Nephron (organoid): ENCODE results near the gene SOX10.
"Not testable (repeated sequence)": the region's sequence is repeated elsewhere in the genome, so short reads cannot be mapped to it uniquely, and the experiment has no call there.

Source experiments
- H3K27ac Mint-ChIP-seq, 3 experiments: 2 replicates each; pipeline ENCODE4 v1.8.0; 2020; ENCODE audit warnings: mixed read lengths in 3 of 3, mild to moderate bottlenecking in 2 of 3, moderate library complexity in 1 of 3
- H3K27me3 Mint-ChIP-seq: 2 replicates; pipeline ENCODE4 v1.8.0; 2021; ENCODE audit warnings: low read depth, mild to moderate bottlenecking, moderate library complexity, mixed read lengths
- H3K36me3 Mint-ChIP-seq: 2 replicates; pipeline ENCODE4 v1.8.0; 2020; ENCODE audit warnings: low read depth, mixed read lengths
- H3K4me1 Mint-ChIP-seq: 2 replicates; pipeline ENCODE4 v1.8.0; 2020; ENCODE audit warnings: mixed read lengths
- H3K4me3 Mint-ChIP-seq, 3 experiments: 2 replicates each; pipeline ENCODE4 v1.8.0; 2020; ENCODE audit warnings: mild to moderate bottlenecking in 3 of 3, mixed read lengths in 3 of 3, moderate library complexity in 2 of 3
- H3K9me3 Mint-ChIP-seq: 2 replicates; pipeline ENCODE4 v1.8.0; 2020; ENCODE audit warnings: mixed read lengths
- CTCF ChIP-seq, 3 experiments: fragments of 200-600 bp; sonication (generic); IDR thresholded peaks; one replicate each; pipeline ENCODE4 v1.5.0; 2021; ENCODE audit warnings: antibody characterized with exemption in 3 of 3; ENCODE audit not compliant: unreplicated experiment in 3 of 3

SOX10 gene

GRCh38 chr22:37953437-37954179 is 30.7 kb downstream of the SOX10 start, which contains the start of the genes C22orf23 and POLR2F:
Gene C22orf23, minus strand, starts transcription at chr22:37953601. Its CDS starts 452 bp downstream, at chr22:37953149.
Gene POLR2F, plus strand, starts transcription at chr22:37953699. Its CDS starts 89 bp downstream, at chr22:37953788.
- H3K9me3 Mint-ChIP-seq: no peaks in the 10 kb centered on the region
- peak within 1 kb of the TSS; percentile 23 to 83 (median 78) for H3K27ac Mint-ChIP-seq
- peaks cover 26% of the 10 kb centered on the region for H3K36me3 Mint-ChIP-seq
- H3K4me1 Mint-ChIP-seq: peaks cover 21% of the 10 kb centered on the region
- TF ChIP-seq CTCF (IDR thresholded peaks at IDR 0.05; ENCODE audit: unreplicated experiment in 3 of 3): no peak
- H3K4me3 Mint-ChIP-seq: peak within 1 kb of the TSS; percentile 96 to 99 (median 98)
- H3K27me3 Mint-ChIP-seq: peaks cover 9% of the 10 kb centered on the region

- no peak for TF ChIP-seq CTCF (IDR thresholded peaks at IDR 0.05; ENCODE audit: unreplicated experiment in 3 of 3)
- Mint-ChIP-seq H3K4me3 (peak overlapping the region; percentile 96 to 99 (median 98)), H3K27me3 (peaks cover 9% of the 10 kb centered on the region), H3K27ac (peak overlapping the region in 2 of 3 experiments; percentile 78 to 83), H3K36me3 (peaks cover 22% of the 10 kb centered on the region), H3K4me1 (peaks cover 21% of the 10 kb centered on the region), H3K9me3 (no peaks in the 10 kb centered on the region)
These were observed 31.3 kb downstream of the SOX10 start for GRCh38 chr22:37953062-37953436.

- not testable (repeated sequence) for H3K27me3 Mint-ChIP-seq, H3K9me3 Mint-ChIP-seq, H3K27ac Mint-ChIP-seq
- H3K36me3 Mint-ChIP-seq: peaks cover 18% of the 10 kb centered on the region
- H3K4me3 Mint-ChIP-seq: peak overlapping the region; percentile 96 to 99 (median 98)
- peaks cover 21% of the 10 kb centered on the region for H3K4me1 Mint-ChIP-seq
These were observed 31.7 kb downstream of the SOX10 start for GRCh38 chr22:37952629-37953028.

- Mint-ChIP-seq H3K27ac (peak overlapping the region in 1 of 3 experiments; percentile 19), H3K36me3 (peaks cover 6% of the 10 kb centered on the region), H3K27me3 (peaks cover 9% of the 10 kb centered on the region), H3K9me3 (no peaks in the 10 kb centered on the region), H3K4me3 (peak overlapping the region; percentile 20 to 70 (median 57)), H3K4me1 (peaks cover 21% of the 10 kb centered on the region)
- TF ChIP-seq CTCF (IDR thresholded peaks at IDR 0.05; ENCODE audit: unreplicated experiment in 3 of 3): no peak
These were observed 33.0 kb downstream of the SOX10 start for GRCh38 chr22:37951305-37951704.

GRCh38 chr22:37947142-37947795 is 37.1 kb downstream of the SOX10 start:
- H3K9me3 Mint-ChIP-seq, H3K36me3 Mint-ChIP-seq, H3K4me3 Mint-ChIP-seq, H3K27me3 Mint-ChIP-seq, H3K27ac Mint-ChIP-seq, H3K4me1 Mint-ChIP-seq: not testable (repeated sequence)

GRCh38 chr22:37944423-37944822 is 39.9 kb downstream of the SOX10 start:
- not testable (repeated sequence) for H3K27me3 Mint-ChIP-seq
- peaks cover 13% of the 10 kb centered on the region for H3K36me3 Mint-ChIP-seq

GRCh38 chr22:37943825-37944198 is 40.5 kb downstream of the SOX10 start:
- Mint-ChIP-seq H3K9me3 (no peaks in the 10 kb centered on the region), H3K36me3 (peaks cover 13% of the 10 kb centered on the region), H3K27ac (peak overlapping the region; percentile 51 to 81 (median 63)), H3K4me1 (no peaks in the 10 kb centered on the region), H3K27me3 (no peaks in the 10 kb centered on the region), H3K4me3 (no peak overlapping the region)
- no peak for TF ChIP-seq CTCF (IDR thresholded peaks at IDR 0.05; ENCODE audit: unreplicated experiment in 3 of 3)

More at GRCh38 chr22:37944423-37944822, 39.9 kb downstream of the SOX10 start:
- H3K9me3 Mint-ChIP-seq, H3K27ac Mint-ChIP-seq, H3K4me3 Mint-ChIP-seq, H3K4me1 Mint-ChIP-seq: not testable (repeated sequence)
